Adrenal gland (tissue), 12 donors: Measurements from ENCODE around the gene P4HTM. TPM values are rescaled to one million over a fixed set of nuclear protein-coding genes. Genes with fewer than 3 reads are reported as not detected.

Experiments used
- DNase-seq, 7 donors: peaks; one replicate each; pipeline ENCODE4 v3.0.0-alpha.2; 2019 to 2020
- H3K27ac ChIP-seq, 5 donors: fragments of 200-600 bp; sonication (generic) in 4 of 5; 1 replicate in 3 of 5; 2 replicates in 2 of 5; pipeline versions ENCODE4 v1.5.1 to v1.8.0; 2016 to 2020; ENCODE audit warnings: mild to moderate bottlenecking in 1 of 5
- H3K27me3 ChIP-seq: fragments of 200-600 bp; 2 replicates; pipeline ENCODE4 v1.8.0; 2021
- H3K36me3 ChIP-seq, 2 donors: fragments of 200-600 bp; replicated peaks in 1 of 2; 1 replicate in 1 of 2; 2 replicates in 1 of 2; pipeline versions ENCODE4 v1.5.1 to v1.8.0; 2018 to 2022
- H3K4me1 ChIP-seq, 2 donors: fragments of 200-600 bp; replicated peaks in 1 of 2; 1 replicate in 1 of 2; 2 replicates in 1 of 2; pipeline versions ENCODE4 v1.5.1 to v1.8.0; 2018 to 2021
- H3K4me3 ChIP-seq, 4 donors: fragments of 200-600 bp; sonication (generic) in 3 of 4; one replicate each; pipeline ENCODE4 v1.5.1; 2016 to 2018
- H3K9me3 ChIP-seq, 3 donors: fragments of 200-600 bp; sonication (generic) in 1 of 3; replicated peaks in 1 of 3; 1 replicate in 2 of 3; 2 replicates in 1 of 3; pipeline versions ENCODE4 v1.5.1 to v1.8.0; 2016 to 2021
- POLR2A ChIP-seq, 2 donors: fragments of 450-650 bp; IDR thresholded peaks; one replicate each; pipeline ENCODE4 v1.6.1; 2017; ENCODE audit warnings: antibody characterized with exemption in 2 of 2, mild to moderate bottlenecking in 2 of 2, moderate library complexity in 1 of 2
- WGBS, 4 donors: extraction: QIAGEN DNeasy Blood & Tissue Kit in 2 of 4; methylation state at CpG; one replicate each; pipeline versions ENCODE4 v1.1.5 to v1.1.7; 2013 to 2017; 5-methylcytosine and 5-hydroxymethylcytosine counted together
- intact Hi-C, 2 donors: fragments of 100-400 bp; cut with DNase I; formaldehyde crosslinking; loops; one replicate each; pipeline versions ENCODE4 v1.14.1 to v1.15.0; 2022 to 2023
- polyA plus RNA-seq, 3 donors: library from polyadenylated mRNA; stranded (reverse); fragments of 200-250 nt in 2 of 3; fragments of 350-450 nt in 1 of 3; fragmentation: Illumina TruSeq in 1 of 3; extraction: RNeasy Lipid Tissue Mini Kit (QIAGEN cat#74804) in 1 of 3; gene quantifications; one replicate each; pipeline ENCODE4 v1.2.3, GENCODE V29; 2013 to 2014
- total RNA-seq, 9 donors: library from RNA; depleted of rRNA in 4 of 9; stranded (reverse); fragments of >200 nt in 4 of 9; fragments of 120-200 nt in 1 of 9; fragmentation: NEBNext Ultra II Directional in 1 of 9; extraction: Animal tissue kit (Norgen Biotek cat#: 25700) in 1 of 9; gene quantifications; one replicate each; pipeline versions ENCODE4 v1.1.0 to v1.2.4, GENCODE V29; 2013 to 2023
- TF ChIP-seq, protein P1 (sequence below), 6 experiments: fragments of 450-650 bp in 4 of 6; fragments of 200-600 bp in 2 of 6; sonication (generic) in 1 of 6; IDR thresholded peaks; 1 replicate in 5 of 6; 2 replicates in 1 of 6; pipeline versions ENCODE4 v1.5.1 to v1.8.0; 2016 to 2021; ENCODE audit warnings: antibody characterized with exemption in 6 of 6, mild to moderate bottlenecking in 2 of 6, moderate library complexity in 1 of 6
- donor health status: healthy with polysubstance abuse.
- donor health status: Bipolar disorder and iron deficiency.
- donor health status: DM: yes; HTN: yes; CAD: no.
- donor health status: DM: no; HTN: no; CAD: no.
- donor health status: DM: no; HTN: no; CAD: no.
- donor health status: DM: yes; HTN: yes; CAD: no.

Gene P4HTM
- total and polyA plus RNA-seq, 12 donors, result 26.6 to 174 (median 102) TPM

DNA sequence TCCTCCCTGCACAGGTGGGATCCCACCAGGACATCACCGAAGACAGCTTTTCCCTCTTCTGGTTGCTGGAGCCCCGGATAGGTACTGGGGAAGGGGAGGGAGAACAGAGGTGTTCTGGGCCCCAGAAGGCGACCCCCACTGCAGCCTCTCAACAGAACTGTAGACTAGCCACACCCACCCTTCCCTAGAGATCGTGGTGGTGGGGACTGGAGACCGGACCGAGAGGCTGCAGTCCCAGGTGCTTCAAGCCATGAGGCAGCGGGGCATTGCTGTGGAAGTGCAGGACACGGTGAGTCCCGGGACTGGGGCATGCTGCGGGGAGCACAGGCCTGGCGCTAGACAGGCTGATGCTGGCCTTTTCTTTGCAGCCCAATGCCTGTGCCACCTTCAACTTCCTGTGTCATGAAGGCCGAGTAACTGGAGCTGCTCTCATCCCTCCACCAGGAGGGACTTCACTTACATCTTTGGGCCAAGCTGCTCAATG lies 32.7 kb downstream of the P4HTM start:
- intact Hi-C loops, result loop anchor here in 1 of 2 donors (10.0 kb wide), 1 partner anchor 1022 kb away; no protein-coding TSS in a partner anchor
- H3K4me3 ChIP-seq, result peak overlapping the region in 3 of 4 donors; percentile 1 to 91 (median 74)
- 17 to 25% (median 20%) methylated on average over 4 to 12 of the region's 12 CpGs for WGBS, 4 donors
- no peaks in the 10 kb centered on the region for H3K9me3 ChIP-seq
- peak in 2 of 7 donors; percentile 33 to 39 for DNase-seq
- H3K27ac ChIP-seq, result peak overlapping the region in 4 of 5 donors; percentile 98 to 100 (median 100)
- H3K36me3 ChIP-seq, result peaks cover 0 to 38% of the 10 kb centered on the region in 2 donors
- H3K27me3 ChIP-seq, result no peaks in the 10 kb centered on the region
- no peak for TF ChIP-seq POLR2A (IDR thresholded peaks at IDR 0.05)
- TF ChIP-seq, protein P1, sequence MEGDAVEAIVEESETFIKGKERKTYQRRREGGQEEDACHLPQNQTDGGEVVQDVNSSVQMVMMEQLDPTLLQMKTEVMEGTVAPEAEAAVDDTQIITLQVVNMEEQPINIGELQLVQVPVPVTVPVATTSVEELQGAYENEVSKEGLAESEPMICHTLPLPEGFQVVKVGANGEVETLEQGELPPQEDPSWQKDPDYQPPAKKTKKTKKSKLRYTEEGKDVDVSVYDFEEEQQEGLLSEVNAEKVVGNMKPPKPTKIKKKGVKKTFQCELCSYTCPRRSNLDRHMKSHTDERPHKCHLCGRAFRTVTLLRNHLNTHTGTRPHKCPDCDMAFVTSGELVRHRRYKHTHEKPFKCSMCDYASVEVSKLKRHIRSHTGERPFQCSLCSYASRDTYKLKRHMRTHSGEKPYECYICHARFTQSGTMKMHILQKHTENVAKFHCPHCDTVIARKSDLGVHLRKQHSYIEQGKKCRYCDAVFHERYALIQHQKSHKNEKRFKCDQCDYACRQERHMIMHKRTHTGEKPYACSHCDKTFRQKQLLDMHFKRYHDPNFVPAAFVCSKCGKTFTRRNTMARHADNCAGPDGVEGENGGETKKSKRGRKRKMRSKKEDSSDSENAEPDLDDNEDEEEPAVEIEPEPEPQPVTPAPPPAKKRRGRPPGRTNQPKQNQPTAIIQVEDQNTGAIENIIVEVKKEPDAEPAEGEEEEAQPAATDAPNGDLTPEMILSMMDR (IDR thresholded peaks at IDR 0.05), result no peak
- peaks cover 22 to 37% of the 10 kb centered on the region in 2 donors for H3K4me1 ChIP-seq

DNA sequence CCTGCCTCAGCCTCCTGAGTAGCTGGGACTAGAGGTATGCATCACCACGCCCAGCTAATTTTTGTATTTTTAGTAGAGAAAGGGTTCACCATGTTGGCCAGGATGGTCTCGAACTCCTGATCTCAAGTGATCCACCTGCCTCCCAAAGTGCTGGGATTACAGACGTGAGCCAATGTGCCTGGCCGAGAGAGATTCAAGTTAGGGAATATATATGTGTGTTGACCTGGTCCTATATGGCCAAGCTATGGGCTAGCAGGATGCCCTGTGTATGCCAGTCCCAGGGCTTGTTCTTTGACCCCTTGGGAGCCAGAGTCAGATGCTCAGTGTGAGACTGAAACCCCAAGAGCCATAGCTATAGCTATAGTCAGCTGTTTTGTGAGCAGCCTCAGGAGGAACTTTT lies 33.7 kb downstream of the P4HTM start:
- intact Hi-C loops, result loop anchor here in 1 of 2 donors (10.0 kb wide), 1 partner anchor 1021 kb away; no protein-coding TSS in a partner anchor
- Histone ChIP-seq H3K4me3 (no peak overlapping the region), H3K27me3 (no peaks in the 10 kb centered on the region), H3K36me3 (peaks cover 0 to 38% of the 10 kb centered on the region in 2 donors), H3K27ac (no peak overlapping the region), H3K9me3 (no peaks in the 10 kb centered on the region), H3K4me1 (peaks cover 27 to 46% of the 10 kb centered on the region in 2 donors)
- 83 to 95% (median 88%) methylated on average over 4 of the region's 4 CpGs for WGBS, 4 donors
- TF ChIP-seq POLR2A (IDR thresholded peaks at IDR 0.05), result no peak
- TF ChIP-seq, protein P1 (IDR thresholded peaks at IDR 0.05), result no peak
- no peak for DNase-seq

DNA sequence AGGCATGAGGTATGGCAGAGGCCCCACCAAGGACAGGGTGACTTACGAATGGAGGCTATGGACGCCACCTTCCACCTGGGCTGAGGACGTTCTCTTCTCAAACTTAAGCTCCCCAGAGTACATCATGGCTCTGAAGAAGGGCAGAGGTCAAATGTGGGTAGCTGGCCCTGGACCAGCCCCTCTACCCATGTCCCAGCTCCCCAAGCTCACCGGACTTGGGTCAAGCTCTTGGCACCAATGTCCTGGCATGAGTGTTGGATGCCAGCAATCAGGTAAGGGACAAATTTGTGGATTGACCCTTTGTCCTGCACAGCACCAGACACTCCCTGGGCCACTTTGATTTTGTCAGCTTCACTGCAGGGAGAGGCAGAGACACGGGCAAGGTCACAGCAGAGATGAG lies 34.4 kb downstream of the P4HTM start:
- H3K27me3 ChIP-seq, result no peaks in the 10 kb centered on the region
- TF ChIP-seq, protein P1 (IDR thresholded peaks at IDR 0.05), result no peak
- no peak for TF ChIP-seq POLR2A (IDR thresholded peaks at IDR 0.05)
- DNase-seq, result peak in 1 of 7 donors; percentile 14
- no peak overlapping the region for H3K4me3 ChIP-seq
- H3K4me1 ChIP-seq, result peaks cover 26 to 43% of the 10 kb centered on the region in 2 donors
- WGBS, 4 donors, result 67 to 75% (median 72%) methylated on average over 4 to 5 of the region's 5 CpGs
- no peaks in the 10 kb centered on the region for H3K9me3 ChIP-seq
- no peak overlapping the region for H3K27ac ChIP-seq
- intact Hi-C loops, result loop anchor here in 1 of 2 donors (10.0 kb wide), 1 partner anchor 1020 kb away; no protein-coding TSS in a partner anchor
- peaks cover 0 to 38% of the 10 kb centered on the region in 2 donors for H3K36me3 ChIP-seq

DNA sequence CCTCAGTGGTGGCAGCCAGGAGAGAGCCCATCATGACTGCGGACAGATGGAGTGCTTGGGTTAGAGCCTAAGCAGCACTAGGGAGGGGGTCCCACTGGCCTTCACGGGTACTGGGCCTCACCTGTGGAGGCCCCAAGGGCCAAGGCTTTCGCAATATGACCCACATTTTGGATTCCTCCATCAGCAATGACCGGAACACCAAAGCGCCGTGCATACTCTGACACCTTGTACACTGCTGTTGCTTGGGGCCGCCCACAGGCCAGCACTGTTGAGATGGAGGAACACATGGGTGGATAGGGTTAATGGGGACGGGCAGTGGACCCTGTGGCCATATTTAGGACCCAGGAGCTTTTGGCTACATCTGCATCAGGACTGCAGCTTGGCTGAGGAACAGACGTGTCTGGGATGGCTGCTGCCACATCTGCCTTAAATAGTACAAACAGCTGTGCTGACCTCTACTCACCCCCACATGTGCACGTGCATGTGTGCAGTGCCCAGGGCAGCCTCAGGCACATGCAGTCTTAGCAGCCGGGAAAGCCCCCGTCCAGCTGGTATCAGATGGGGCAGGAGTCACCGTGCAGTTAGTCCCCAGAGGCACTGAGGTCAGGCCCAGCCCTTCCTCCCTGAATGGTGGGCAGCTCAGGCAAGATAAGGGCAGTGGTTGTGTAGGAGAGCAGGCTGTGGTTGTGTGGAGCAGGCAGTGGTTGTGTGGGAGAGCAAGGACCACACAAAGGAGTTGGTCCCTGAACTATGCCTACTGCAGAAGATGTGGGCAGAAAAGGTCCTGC lies 35.2 kb downstream of the P4HTM start:
- WGBS, 4 donors, result 68 to 74% (median 70%) methylated on average over 9 to 13 of the region's 13 CpGs
- TF ChIP-seq POLR2A (IDR thresholded peaks at IDR 0.05), result no peak
- TF ChIP-seq, protein P1 (IDR thresholded peaks at IDR 0.05), result no peak
- Histone ChIP-seq H3K4me3 (no peak overlapping the region), H3K4me1 (peaks cover 23 to 40% of the 10 kb centered on the region in 2 donors), H3K27me3 (no peaks in the 10 kb centered on the region), H3K27ac (peak overlapping the region in 1 of 5 donors; percentile 13), H3K36me3 (peaks cover 0 to 38% of the 10 kb centered on the region in 2 donors), H3K9me3 (no peaks in the 10 kb centered on the region)
- peak in 1 of 7 donors; percentile 25 for DNase-seq
- intact Hi-C loops, result loop anchor here in 1 of 2 donors (10.0 kb wide), 1 partner anchor 1020 kb away; no protein-coding TSS in a partner anchor
